ENCODE measurements around the gene ADGRD1. TPM values are rescaled to one million over a fixed set of nuclear protein-coding genes. Genes with fewer than 3 reads are reported as not detected.

ADGRD1 gene
- total RNA-seq, 4 donors from 2014 or later, result 28.2 to 52.4 (median 41.8) TPM

DNA sequence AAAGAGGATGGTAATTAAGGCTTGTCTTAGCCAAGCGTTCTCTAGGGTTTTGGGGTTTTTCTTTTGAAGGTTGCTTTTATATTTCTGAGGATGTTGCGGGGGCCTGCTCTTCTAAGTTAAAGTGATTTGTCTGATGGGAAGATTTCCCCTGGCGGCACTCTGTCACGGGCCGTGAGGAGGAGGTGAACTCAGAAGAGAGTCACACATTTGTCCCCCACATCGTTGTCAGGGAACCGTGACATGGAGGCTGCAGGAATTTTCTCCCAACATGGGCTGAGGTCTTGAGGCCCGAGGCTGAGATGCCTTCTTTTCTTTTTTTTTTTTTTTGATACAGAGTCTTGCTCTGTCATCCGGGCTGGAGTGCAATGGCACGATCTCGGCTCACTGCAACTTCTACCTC, 71.5 kb downstream of the ADGRD1 start:
- H3K36me3 ChIP-seq, result peaks cover 0 to 47% (median 29%) of the 10 kb centered on the region in 4 donors
- 80% methylated on average over 11 of the region's 11 CpGs for WGBS
- intact Hi-C loops (cut with DNase I), result no loop called here

DNA sequence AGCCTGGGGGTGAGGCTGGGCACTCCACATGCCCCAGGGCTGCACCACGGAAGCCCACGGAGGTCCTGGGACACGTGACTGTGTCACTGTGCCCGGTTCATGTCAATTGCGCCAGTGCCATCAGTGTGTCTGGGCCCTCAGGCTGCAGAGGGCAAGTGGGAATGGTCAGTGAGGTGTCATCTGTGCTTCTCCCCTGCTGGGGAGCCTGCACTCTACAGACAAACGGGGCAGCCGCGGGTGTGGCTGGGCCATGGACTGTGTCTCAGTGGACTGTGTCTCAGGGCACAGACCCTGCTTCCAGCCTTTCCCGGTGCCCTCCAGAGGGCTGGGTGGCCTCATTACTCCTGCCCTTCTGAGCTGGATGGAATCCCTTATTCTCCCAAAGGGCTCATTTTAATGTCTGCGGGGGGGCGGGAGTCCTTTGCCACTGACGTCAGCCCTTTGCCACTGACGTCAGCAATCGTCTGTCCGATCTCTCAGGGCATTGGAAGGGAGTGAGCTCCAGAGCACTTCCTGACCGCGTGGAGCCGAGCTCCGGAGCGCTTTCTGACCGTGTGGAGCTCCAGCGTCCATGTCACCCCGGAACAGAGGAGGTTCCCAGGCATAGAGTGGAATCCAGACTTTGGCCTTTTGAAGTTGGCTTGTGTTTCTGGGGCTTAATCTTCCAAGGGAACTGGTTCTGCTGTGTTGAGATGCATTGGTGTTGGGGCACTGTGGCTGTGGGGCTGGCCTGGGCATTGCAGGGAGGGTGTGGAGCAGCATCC, 72.4 kb downstream of the ADGRD1 start:
- WGBS, result 85% methylated on average over 22 of the region's 23 CpGs
- H3K27ac ChIP-seq (replicated peaks in 1 of 4), result no peak overlapping the region

More for the DNA sequence above, 71.5 kb downstream of the ADGRD1 start:
- Histone ChIP-seq H3K4me1 (peaks cover 0 to 9% (median 0%) of the 10 kb centered on the region in 4 donors), H3K27me3 (no peaks in the 10 kb centered on the region), H3K27ac (replicated peaks in 1 of 4) (no peak overlapping the region), H3K4me3 (no peak overlapping the region), H3K9me3 (no peaks in the 10 kb centered on the region)
- no peak for TF ChIP-seq POLR2A (IDR thresholded peaks at IDR 0.05; ENCODE audit: low read depth)
- TF ChIP-seq, protein P1, sequence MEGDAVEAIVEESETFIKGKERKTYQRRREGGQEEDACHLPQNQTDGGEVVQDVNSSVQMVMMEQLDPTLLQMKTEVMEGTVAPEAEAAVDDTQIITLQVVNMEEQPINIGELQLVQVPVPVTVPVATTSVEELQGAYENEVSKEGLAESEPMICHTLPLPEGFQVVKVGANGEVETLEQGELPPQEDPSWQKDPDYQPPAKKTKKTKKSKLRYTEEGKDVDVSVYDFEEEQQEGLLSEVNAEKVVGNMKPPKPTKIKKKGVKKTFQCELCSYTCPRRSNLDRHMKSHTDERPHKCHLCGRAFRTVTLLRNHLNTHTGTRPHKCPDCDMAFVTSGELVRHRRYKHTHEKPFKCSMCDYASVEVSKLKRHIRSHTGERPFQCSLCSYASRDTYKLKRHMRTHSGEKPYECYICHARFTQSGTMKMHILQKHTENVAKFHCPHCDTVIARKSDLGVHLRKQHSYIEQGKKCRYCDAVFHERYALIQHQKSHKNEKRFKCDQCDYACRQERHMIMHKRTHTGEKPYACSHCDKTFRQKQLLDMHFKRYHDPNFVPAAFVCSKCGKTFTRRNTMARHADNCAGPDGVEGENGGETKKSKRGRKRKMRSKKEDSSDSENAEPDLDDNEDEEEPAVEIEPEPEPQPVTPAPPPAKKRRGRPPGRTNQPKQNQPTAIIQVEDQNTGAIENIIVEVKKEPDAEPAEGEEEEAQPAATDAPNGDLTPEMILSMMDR (IDR thresholded peaks at IDR 0.05), result no peak
- TF ChIP-seq POLR2AphosphoS5 (IDR thresholded peaks at IDR 0.05), result no peak
- TF ChIP-seq EP300 (IDR thresholded peaks at IDR 0.05), result no peak
- no peak for DNase-seq (ENCODE audit: extremely low spot score)

DNA sequence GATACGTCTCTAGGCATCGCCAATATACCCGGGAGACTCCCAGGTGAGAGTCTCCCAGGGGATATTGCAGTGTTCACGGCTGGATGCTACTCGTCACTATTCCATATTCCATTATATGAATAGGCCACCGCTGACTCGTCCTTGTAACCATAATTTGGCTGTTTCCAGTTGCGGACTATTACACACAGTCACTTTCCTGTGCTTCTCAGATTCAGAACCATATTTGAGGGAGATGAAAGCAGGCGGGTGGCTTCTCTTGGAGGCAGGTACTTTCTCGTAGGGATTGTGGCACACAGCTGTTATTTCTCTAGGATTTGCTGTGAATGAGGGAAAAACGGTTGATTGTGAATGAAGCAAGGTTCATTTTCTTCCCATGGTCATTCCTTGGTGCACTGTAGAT, 73.0 kb downstream of the ADGRD1 start:
- intact Hi-C loops (cut with DNase I), result no loop called here
- H3K4me3 ChIP-seq, result no peak overlapping the region
- no peaks in the 10 kb centered on the region for H3K9me3 ChIP-seq
- H3K27me3 ChIP-seq, result no peaks in the 10 kb centered on the region
- peaks cover 0 to 39% (median 33%) of the 10 kb centered on the region in 4 donors for H3K36me3 ChIP-seq
- peaks cover 0 to 9% (median 0%) of the 10 kb centered on the region in 4 donors for H3K4me1 ChIP-seq
- DNase-seq (ENCODE audit: extremely low spot score), result no peak
- TF ChIP-seq POLR2AphosphoS5 (IDR thresholded peaks at IDR 0.05) (no peak), POLR2A (IDR thresholded peaks at IDR 0.05; ENCODE audit: low read depth) (no peak), EP300 (IDR thresholded peaks at IDR 0.05) (no peak)
- TF ChIP-seq, protein P1 (IDR thresholded peaks at IDR 0.05), result no peak
- H3K27ac ChIP-seq (replicated peaks in 1 of 4), result no peak overlapping the region
- WGBS, result 86% methylated on average over 11 of the region's 11 CpGs

More for the DNA sequence above, 72.4 kb downstream of the ADGRD1 start:
- TF ChIP-seq POLR2A (IDR thresholded peaks at IDR 0.05; ENCODE audit: low read depth) (no peak), EP300 (IDR thresholded peaks at IDR 0.05) (no peak), POLR2AphosphoS5 (IDR thresholded peaks at IDR 0.05) (no peak)
- TF ChIP-seq, protein P1 (IDR thresholded peaks at IDR 0.05), result no peak
- intact Hi-C loops (cut with DNase I), result no loop called here
- no peak for DNase-seq (ENCODE audit: extremely low spot score)
- no peaks in the 10 kb centered on the region for H3K9me3 ChIP-seq
- no peaks in the 10 kb centered on the region for H3K27me3 ChIP-seq
- no peak overlapping the region for H3K4me3 ChIP-seq
- H3K4me1 ChIP-seq, result peaks cover 0 to 9% (median 0%) of the 10 kb centered on the region in 4 donors
- H3K36me3 ChIP-seq, result peaks cover 0 to 45% (median 36%) of the 10 kb centered on the region in 4 donors

DNA sequence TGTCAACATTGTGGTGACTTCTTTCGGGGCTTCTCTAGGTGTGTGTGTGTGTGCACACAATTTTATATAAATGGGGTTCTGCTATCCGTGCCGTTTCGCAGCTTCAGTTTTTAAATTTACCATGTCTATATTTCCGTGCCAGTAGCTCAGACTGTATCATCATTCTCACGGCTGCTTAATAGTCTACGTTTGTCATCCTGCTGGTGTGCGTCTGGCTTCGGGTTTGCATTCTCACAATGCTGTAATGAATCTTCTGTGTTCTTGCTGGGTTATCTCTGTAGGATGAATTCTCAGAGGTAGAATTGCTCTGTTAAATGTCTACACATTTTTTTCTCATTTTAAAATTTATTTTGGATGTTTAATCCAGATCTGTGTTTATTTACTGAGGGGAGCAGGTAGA, 73.6 kb downstream of the ADGRD1 start:
- DNase-seq (ENCODE audit: extremely low spot score), result no peak
- no peaks in the 10 kb centered on the region for H3K9me3 ChIP-seq
- no peak overlapping the region for H3K27ac ChIP-seq (replicated peaks in 1 of 4)
- TF ChIP-seq POLR2A (IDR thresholded peaks at IDR 0.05; ENCODE audit: low read depth) (no peak), EP300 (IDR thresholded peaks at IDR 0.05) (no peak), POLR2AphosphoS5 (IDR thresholded peaks at IDR 0.05) (no peak)
- TF ChIP-seq, protein P1 (IDR thresholded peaks at IDR 0.05), result no peak
- 64% methylated on average over 9 of the region's 9 CpGs for WGBS
- peaks cover 0 to 37% (median 31%) of the 10 kb centered on the region in 4 donors for H3K36me3 ChIP-seq
- no peak overlapping the region for H3K4me3 ChIP-seq
- H3K27me3 ChIP-seq, result no peaks in the 10 kb centered on the region
- intact Hi-C loops (cut with DNase I), result no loop called here
- peaks cover 0 to 9% (median 0%) of the 10 kb centered on the region in 4 donors for H3K4me1 ChIP-seq

All from esophagus muscularis mucosa (tissue), 4 donors.